ENCODE measurements around the gene NRXN3.

The NRXN3 gene

DNA sequence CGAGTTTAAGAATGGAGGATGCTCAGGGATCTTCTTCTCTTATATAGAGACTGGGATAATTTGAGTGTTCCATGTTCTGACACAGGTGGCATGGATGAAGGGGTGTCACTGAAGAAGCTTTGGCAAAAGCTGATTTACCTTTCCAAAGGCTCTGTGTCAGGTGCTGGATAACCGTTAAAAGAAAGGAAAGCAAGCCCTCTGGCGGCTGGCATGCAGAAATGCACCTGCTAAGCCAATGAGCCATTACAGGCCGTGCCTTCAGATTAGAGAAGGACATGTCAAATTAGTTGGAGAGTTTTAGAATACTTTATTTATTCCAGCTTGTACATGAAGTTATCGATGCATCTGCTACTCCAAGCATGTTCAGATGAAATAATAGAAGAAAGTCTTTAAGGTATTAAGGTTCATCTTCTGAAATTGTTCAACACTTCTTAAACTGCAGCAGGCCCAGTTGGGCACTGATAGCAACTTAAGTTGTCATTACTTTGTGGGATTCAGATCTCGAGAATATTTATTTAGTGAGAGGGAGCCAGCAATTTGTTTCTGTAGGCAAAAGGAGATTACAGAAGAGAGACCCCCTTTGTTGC is 678.2 kb downstream of the NRXN3 start:
- DNase-seq: peak; percentile 14 to 48

DNA sequence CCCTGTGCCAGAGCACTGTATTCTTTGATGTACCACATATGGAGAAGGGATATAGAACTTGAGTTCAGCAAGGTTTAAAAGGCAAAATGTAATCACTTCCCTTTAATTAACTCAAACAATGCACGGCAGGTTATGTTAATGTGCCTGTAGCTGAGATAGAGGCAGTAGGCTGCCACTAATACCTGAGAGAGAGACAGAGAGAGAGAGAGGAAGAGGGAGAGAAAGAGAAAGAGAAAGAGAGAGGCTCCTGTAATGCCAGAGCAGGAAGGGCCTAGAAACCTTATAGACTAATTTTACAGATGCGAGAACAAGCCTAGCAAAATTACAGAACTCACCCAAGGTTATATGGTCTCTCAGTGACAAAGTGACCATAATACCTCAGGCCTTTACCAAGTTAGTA is 679.8 kb downstream of the NRXN3 start:
- DNase-seq: no peak

DNA sequence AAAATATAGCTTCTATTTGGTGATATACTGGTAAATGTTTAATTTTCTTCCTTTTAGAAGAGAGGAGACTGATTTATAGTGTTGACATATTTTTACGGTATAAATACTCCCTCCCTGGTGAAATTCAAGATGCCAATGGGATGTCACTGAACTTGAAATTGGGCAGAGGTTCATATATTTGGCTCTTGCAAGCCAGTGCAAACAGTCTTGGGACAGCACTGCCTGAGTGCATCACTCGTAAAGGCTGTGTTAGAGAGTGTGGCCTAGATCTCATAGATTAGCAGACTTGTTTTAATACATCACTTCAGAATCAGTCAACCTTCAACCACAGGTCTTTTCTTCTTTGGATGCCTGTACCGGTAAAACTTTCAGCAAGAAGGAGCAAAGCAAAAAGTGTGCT is 681.0 kb downstream of the NRXN3 start:
- DNase-seq: no peak

DNA sequence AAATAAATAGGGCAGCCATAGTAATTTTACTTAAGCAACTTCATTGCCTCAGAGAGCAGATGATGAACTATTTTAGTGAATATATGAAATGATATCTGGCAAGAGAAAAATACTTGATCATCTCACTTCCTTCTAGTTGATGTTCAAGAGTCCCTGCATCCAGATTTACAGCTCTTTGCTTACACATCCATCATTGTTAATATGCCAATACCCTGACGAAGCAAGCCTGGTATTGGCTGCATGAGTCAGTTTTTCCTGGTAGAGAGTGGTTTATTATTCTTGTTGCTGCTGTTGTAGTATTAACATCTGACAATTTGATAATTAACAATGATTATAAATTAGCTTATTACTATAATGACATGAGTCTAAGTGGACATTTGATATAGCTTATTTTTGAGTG is 681.9 kb downstream of the NRXN3 start:
- DNase-seq: no peak

DNA sequence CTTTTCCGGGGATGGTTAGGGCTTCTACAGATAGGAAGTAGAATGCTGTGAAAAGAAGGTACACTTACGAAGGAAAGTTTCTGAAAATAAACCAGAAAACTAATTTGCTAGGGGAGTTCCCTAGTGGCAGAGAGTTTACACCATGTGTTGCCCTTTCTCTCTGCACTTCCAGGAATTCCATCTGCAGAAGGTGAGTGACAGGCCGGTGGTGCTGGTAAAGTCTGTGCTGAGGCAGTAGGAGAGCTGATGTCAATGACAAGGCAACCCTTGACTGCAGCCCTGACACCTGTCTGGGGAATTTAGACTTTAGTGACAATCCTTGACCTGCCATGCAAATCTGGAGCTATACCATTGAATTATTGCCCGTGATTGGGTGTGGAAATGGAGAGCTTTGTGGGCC is 687.8 kb downstream of the NRXN3 start:
- no peak for DNase-seq

DNA sequence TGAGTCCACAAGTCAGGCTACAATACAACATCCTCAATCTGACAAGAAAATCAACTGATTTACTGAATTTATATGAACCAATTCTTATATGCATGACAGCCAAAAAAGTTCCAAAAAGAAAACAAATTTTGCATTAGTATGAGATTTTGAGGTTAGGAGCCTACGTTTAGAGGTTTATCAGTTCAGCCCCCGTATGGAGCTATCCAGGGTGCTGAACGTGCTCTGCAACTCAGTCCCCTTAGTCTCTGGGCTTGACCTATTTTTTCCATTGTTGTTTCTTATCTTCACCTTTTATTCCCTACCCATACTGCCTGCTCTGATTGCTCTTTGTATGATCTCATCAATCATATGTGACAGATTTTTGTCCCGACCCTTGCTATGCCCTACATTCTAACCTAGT is 693.0 kb downstream of the NRXN3 start:
- DNase-seq: no peak

DNA sequence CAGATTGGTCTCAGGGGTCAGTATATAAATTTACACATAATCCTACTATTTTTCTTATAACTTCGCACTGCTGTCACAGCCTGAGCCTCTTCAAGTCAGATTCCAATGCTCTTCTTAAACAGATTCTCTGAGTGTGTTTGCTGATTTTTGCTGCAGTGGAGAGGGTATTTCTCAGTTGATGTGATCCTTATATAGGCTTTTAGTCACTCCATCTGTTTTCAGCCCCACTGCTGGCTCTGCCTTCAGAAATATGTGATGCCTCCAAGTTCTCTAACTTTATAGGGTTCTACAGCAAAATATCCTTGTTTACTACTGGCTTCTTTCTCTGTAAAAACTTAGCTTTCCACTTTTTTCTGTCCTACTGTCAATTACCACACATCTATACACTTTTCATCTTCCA is 702.7 kb downstream of the NRXN3 start:
- no peak for DNase-seq

DNA sequence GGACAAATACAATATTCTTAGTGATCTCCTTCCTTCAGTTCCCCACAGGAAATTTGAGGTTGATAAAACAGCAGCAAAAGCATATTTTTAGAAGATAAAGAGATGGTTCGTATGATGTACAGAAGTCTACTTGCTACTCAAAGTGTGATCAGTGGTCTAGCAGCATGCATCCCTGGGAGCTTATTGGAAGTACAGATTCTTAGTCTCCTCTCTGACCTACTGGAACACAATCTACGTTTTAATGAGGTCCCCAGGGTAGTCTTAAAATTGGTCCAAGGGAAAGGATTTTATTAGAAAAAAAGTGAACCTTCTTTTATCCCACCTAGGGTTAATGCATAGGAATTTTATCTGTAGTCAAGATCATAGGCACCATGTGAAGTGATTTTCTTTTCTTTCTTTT is 703.4 kb downstream of the NRXN3 start:
- no peak for DNase-seq

DNA sequence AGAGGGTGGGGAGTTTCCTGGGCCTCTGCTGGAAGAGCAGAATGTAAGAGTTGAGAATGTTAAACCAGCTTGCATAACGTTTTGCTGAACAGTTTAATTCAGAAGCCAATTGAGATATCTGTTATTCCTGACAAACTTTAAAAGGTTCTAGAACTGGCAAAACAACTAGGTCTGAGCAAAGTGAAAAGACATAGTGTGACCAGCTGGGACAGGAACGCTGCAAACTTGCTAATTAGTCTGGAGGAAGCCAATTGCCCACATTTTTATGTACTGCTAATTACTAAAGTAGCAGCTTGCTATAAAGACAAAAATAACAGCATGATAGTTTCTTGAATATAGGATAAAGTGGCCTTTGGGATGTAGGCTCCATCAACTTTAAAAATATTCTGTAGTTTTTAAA is 704.9 kb downstream of the NRXN3 start:
- DNase-seq: no peak

DNA sequence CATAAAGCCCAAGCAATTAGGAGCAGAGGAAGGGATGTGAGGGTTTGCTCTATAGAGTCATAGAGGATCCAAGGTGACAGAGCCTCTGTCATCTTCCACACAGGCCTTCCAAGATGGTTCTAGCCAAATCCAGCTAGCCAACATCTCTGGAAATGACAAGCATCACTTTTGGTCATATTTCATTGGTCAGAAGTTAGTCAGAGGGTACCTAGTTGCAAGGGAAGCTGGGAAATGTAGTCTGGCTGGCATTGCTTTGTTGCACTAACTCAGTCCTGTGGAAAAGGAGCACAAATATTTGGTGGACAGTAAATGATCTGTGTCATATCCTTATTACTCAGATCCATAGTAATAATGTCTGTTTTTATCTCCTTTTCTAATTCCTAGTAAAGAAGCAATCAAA is 715.7 kb downstream of the NRXN3 start:
- no peak for DNase-seq

DNA sequence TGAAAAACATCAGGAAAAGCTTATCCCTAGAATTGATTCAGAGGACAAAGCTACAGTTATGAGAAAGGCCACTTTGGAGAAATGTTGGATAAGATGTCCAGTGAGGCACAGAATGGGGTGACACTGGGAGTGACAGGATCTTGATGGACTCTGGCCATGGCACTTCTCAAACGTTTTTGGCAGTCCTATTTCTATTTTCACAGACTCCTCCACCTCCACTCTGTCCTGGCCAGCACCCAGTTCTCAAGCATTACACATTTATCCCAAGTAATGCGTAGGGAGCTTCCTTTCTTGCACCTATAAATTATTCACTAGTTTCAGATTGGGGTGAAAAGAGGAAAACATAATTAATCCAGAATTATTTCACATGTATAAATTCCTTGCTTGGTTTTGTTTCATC is 727.3 kb downstream of the NRXN3 start:
- DNase-seq: no peak

DNA sequence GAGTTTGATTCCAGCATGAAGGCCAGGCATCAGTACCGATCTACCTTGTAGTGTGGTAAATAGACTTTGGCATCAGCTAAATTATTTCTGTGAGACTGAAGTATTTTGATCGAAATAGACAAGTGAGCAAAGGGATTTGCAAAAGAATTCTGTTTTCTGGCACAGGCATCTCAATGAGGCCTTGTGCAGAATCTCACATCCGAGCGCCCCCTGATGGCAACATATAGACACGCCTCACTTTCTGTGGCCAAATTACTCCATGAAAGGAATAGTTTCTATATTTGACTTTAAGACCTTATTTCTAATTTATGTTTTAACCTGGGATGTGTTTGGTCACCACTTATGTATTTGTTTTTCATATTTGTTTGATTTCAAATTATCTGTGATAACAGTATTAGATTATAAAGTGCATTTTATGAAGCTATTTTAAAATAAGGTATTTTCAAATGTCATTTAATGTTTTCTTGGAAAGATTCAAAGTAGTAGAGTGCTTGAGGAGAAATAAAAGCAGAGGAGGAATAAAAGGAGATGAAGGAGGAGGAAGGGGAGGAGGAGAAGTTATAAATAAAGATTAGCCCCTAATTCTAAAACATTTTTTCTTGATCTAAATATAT is 731.9 kb downstream of the NRXN3 start:
- peak; percentile 42 to 67 for DNase-seq

DNA sequence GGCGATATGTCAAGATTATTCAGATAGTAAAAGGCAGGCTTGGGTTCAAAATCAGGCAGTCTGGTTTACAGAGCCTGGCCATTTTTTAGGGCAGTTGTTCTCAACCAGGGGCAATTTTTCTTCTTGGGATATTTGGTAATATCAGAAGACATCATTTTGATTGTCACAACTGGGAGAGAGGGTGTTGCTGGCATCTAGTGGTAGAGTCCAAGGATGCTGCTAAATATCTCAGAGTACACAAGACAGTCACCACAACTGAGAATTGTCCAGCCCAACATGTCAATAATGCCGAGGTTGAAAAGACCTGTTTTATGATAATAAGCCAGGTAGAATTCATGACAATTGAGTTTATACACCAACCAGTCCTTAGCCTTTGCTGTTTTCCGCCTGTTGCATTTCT is 733.9 kb downstream of the NRXN3 start:
- no peak for DNase-seq

DNA sequence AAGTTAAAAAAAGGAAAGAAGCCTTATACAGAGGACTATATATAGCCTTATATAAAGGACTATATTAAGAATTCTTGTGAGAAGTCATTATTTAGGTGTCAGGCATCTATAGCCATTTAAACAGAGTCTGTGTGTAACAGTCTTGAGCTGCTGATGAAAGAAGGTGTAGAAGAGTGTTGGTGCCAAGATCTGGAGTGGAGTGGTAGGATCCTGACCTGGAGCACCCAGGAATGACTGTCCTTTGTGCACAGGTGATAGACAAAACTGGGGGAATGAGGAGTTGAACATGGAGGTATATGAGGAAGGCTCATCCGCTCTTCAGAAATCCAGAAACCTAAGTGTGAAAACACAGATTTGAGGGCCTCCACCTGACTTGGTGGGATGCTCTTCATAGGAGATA is 747.3 kb downstream of the NRXN3 start:
- no peak for DNase-seq

DNA sequence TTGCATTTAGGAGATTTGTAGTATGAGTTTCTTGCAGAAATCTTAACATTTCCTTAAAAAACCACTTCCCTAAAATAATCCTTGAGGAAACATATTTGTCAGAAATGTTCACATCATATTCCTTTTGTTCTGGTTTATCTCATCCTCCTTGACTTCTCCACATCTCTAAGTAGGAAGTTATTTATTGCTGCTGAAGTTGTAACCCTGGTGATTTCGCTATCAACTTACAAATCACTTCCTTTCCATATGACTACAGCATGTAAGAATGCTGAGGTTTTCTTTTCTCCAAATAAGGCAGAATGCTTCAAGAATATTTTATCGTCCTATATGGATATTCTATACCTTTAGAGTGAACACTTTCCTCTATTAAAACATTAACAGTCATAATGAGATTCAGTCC is 751.7 kb downstream of the NRXN3 start:
- DNase-seq: no peak

DNA sequence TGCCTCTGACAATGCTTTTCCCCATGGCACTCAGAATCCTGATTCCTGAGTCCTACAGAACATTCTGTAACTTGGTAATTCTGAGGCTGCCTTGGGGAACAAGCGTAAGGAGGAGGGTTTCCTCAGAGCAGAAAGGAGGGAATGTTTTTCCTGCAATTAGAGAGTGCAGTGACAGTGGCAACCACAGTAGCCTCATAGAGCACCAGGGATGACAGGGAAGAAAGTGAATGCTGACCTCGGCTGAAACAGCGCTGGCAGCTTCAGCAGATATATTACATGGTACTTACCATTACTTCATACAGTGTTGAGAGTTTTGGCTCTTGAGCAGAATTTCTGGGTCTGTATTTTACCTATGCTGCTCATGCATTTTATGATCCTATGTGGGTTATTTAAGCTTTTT is 757.1 kb downstream of the NRXN3 start:
- DNase-seq: no peak

DNA sequence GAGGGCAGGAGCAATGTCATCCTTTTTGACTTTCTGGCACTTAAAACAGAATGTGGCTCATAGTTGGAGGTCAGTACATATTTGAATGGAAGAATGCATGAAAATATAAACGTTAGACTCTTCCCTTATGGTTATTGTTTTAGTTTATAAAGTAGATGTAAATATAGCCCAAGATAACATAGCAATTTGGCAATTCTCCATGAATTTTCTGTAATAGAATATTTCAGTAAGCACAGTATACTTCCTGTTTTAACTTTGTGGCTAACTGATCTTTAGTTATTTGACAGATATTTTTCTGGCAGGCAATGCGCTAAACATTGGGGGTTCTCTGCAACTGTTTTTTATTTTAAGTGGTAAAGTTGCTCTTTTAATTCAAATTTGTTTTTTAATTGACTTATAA is 763.0 kb downstream of the NRXN3 start:
- DNase-seq: no peak

DNA sequence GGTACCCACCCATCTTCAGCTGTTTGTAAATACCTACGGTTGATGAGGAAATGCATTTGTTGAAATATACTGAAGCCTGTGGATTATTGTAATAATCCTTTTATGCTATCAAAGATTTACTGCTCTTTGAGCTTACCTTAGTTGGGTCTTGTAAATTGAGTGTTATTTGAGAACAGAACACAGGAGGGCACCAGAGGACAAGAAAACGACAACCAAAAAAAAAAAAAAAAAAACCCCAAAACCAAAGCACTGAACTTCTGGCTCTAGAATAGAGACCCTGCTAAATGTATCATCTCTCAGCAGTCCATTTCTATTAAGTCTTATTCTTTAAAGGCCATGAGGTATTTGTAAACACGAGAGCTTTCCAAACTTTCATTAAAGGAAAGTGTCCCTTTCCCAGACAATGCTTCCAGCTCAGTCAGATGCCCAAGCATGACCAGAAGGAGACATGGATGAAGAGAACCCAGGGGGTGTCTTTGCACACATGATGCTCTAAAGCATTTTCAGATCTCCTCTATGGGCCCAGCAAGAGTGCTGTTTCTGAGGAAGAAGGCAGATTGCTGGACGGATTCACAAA is 763.9 kb downstream of the NRXN3 start:
- peak in 1 of 2 experiments; percentile 61 for DNase-seq

DNA sequence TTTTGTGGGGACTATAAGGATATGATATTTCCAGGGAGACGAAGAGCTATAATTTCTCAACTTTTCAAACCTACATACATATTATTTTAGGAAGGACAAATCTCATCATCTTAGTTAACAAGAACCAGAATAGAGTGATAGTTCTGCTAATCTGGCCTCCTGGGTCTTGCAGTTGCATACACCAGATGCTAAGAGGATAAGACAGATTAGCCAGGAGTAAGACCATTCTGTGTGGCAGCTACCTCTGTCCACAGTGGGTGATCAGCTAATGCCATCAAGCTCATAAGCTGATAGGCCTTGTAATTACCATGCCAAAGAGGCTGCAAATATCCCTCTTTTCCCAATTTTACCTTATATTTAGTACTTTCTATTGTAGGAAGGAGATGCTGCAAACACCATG is 776.8 kb downstream of the NRXN3 start:
- no peak for DNase-seq

DNA sequence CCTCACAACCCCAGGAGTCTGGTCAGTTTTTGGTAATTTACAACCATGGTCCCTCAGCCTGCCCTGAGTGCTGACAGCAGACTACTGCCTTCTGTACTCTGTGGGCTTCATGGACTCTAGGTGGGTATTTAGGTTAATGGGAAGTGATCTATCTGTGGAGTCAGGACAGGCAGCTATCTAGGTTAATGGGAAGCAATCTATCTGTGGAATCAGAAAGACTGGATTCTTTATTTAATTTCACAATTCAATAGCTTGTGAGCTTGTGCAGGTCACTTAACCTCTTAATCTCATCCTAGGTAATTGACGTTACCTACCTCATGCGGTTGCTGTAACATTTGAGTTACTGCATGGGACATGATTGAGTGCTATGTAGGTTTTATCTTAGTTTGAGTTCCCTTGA is 777.5 kb downstream of the NRXN3 start:
- no peak for DNase-seq

DNA sequence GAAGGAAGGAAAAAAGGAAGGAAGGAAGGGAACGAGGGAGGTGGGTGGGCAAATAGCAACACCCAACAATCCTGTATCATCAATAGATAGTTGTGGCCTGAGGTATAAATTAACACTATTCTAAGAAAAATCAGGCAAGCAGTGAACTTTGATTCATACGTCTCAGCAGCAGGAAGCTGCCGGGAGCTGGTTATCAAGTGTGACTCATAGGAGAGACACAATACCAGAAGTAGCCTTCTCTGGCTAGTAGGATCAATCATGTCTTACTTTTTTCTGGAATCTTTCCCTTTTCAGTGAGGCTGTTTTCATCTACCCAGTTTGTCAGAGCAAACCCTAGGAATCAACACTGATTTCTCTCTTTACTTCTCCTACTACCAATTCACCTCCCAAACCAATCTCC is 780.5 kb downstream of the NRXN3 start:
- no peak for DNase-seq

DNA sequence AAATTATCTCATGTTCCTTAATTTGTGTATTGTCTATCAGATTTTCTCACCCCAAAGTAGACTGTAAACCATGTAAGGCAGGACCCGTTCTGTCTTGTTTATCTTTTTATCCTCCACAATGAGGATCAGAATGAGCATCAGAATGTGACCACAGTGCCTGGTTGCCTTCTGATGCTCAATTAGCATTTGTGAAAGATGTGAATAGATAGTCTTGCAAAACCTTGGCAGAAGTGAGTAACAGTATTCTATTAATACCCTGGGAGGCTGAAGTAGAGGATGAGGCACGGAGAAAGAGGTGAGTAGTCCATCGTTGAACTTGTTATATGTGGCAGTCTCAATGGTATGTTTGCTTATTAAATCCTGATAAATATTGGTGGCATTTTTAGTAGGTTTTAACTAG is 781.4 kb downstream of the NRXN3 start:
- DNase-seq: no peak

DNA sequence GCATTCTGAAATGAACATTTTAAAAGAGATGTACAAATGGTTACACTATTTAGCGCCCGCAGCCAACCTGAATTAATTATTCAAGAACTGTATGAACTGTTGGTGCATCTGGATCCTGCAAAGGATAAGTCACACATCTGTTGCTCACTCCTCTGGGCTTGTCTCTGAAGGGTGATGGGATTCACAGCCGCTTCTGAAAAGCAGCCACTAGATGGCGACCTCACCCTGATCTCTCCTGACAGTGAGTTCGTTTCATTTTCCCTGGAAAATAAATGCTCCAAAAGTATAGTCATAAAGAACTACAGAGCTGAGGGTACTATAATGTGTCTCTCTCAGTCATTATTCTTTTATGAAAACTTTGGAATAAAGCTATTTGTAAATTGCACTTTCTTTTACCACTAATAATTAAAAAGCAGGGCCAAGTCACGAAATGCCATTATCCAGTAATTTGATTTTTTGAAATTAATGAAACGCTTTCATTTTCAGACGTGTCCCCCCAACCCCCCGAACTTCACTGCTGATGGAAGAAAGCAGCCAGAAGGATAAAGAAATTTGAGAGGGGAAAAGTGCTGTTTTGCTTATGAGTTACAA is 789.6 kb downstream of the NRXN3 start:
- peak; percentile 83 to 87 for DNase-seq

DNA sequence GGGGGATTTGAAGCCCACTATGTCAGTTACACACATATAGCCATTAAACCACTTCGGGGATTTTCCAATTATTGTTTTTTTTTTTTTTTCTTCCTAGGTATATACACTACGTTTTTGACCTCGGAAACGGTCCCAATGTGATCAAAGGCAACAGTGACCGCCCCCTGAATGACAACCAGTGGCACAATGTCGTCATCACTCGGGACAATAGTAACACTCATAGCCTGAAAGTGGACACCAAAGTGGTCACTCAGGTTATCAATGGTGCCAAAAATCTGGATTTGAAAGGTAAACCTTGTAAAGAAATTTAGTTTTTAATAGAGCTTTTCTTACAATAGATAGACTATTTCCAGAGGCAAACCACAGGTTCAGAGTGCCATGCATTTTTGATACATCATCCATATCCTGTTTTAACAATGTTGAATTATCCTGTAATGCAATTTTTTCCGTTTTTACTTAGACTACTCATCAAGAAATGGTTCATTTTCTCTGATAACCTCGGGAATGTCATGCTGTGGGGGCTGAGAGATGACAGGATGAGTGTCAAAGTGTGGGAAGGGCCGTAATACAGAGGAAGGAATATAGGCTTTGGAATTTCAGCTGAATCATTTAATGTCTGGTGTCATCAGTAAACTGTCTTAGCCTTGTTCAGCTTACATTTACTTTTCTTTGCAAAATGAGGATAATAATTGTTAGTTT is 797.1 kb downstream of the NRXN3 start:
- DNase-seq: no peak

Measured in NCI-H446 (cell line).